ES-I3 (cell line): Measurements from ENCODE around the gene ASTN2.

ENCODE experiments used
- H3K36me3 ChIP-seq: 2 replicates; pipeline ENCODE4 v1.6.1; 2013; ENCODE audit warnings: mild to moderate bottlenecking, low read length, control low read depth, moderate library complexity; ENCODE audit not compliant: insufficient read depth
- H3K4me1 ChIP-seq: 2 replicates; pipeline ENCODE4 v1.6.1; 2013; ENCODE audit warnings: mild to moderate bottlenecking, control low read depth, low read length; ENCODE audit not compliant: insufficient read depth
- H3K9ac ChIP-seq: 2 replicates; pipeline ENCODE4 v1.6.1; 2013; ENCODE audit warnings: low read depth, mild to moderate bottlenecking, low read length, moderate library complexity
- H3K9me3 ChIP-seq: 2 replicates; pipeline ENCODE4 v1.6.1; 2013; ENCODE audit warnings: mild to moderate bottlenecking, low read length, moderate library complexity; ENCODE audit not compliant: control insufficient read depth, insufficient read depth

Gene ASTN2

DNA sequence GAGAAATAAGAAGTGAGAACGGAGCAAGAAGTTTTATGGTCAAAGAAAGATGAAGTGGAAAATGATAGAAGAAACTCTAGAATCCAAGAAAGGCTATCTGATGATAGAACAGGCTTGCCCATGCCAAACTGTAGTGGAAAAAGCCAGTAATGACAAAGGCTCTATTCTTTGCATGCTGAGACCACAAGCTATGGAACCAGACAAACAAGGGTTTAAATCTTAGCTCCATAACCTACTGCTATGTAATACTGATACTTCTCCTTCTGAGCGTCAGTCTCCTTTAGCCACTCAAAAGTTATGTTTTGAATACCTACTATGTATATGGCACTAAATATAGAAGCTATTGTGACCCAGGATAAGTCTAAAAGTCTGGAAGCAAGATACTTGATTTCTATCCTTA lies 778.9 kb downstream of the ASTN2 start:
- H3K4me1 ChIP-seq, result no peaks in the 10 kb centered on the region
- peaks cover 4% of the 10 kb centered on the region; the same call in 1 of the 2 replicates for H3K9me3 ChIP-seq
- no peak overlapping the region for H3K9ac ChIP-seq
- no peaks in the 10 kb centered on the region for H3K36me3 ChIP-seq

DNA sequence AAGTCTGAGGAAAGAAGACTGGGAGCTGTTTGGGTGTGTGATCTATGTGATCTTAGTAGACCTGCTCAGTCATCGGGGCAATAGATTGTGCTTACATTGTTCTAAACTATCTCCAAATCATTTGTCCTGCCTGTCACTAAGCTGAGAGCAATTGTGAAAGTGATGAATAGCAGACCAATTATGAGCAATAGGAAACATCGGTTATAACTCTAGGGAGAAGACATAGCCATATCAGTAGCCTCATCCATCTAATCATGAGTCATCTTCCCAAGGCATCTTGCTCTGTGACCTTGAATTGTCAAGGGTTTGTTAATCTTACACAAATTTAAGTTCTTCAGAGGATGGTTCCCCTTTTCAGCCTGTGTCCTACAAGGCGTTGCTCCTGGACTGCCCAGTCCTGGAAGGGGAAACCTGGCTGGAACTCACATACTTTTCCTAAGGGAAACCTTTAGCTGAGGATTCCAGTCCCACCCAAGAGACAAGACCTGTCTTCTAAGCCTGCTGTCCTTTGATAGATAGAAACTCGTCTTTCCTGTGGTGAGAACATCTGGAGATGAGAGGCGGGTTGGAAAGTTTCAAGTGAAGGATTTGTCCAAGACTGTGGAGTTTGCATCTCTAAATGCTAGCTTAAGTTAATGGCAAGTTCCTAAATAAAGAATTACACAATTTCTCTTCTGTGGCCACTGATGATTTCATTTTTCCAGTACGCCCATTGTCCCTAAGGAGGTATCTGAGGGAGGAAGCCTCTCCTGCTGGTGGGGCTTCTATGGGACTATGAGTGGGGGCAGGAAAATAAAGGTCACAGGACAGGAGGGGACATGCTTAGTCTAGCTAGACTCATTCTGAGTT lies 781.6 kb downstream of the ASTN2 start:
- H3K9me3 ChIP-seq, result peaks cover 4% of the 10 kb centered on the region; the same call in 1 of the 2 replicates
- no peaks in the 10 kb centered on the region for H3K36me3 ChIP-seq
- H3K9ac ChIP-seq, result no peak overlapping the region
- H3K4me1 ChIP-seq, result 0 out of 2 replicates have a peak, but pooled peaks cover 3% of the 10 kb centered on the region

DNA sequence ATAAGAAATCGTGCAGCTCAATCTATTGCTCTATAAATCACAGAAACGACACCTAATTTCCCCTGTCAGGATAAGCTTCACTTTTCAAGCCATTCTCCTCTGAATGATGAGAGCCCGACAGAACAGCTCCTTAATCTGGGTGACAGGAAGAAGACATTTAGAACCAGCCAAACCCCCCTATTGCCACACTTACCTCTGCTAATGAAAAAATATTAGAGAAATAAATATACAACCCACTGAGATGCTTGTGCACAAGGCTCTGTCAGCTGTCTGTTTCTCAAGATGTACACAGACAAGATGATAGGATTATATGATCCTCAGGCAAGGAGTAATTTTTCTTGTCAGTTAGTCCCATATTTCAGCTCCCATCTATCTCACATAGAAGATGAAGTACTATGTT lies 785.2 kb downstream of the ASTN2 start:
- Histone ChIP-seq H3K4me1 (peaks cover 12% of the 10 kb centered on the region), H3K9me3 (no peaks in the 10 kb centered on the region), H3K36me3 (no peaks in the 10 kb centered on the region; the same call in 1 of the 2 replicates), H3K9ac (no peak overlapping the region)

DNA sequence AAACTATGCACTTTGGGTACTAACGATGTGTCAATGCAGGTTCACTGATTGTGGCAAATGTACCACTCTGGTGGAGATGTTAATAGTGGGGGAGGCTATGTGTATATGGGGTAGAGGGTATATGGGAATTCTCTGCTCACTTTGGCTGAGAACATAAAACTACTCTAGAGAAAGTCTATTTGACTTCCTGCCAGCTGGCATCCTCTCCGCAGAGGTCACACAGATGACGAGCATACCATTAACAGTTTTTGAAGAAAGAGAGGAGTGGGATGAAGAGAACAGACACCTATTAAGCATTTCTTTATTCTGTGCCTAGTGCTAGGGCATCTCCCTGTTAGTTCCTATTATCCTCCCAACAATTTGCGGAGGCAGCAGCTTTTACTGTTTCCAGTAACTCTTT lies 786.1 kb downstream of the ASTN2 start:
- no peaks in the 10 kb centered on the region for H3K9me3 ChIP-seq
- peaks cover 18% of the 10 kb centered on the region for H3K4me1 ChIP-seq
- H3K9ac ChIP-seq, result no peak overlapping the region
- H3K36me3 ChIP-seq, result no peaks in the 10 kb centered on the region; the same call in 1 of the 2 replicates

DNA sequence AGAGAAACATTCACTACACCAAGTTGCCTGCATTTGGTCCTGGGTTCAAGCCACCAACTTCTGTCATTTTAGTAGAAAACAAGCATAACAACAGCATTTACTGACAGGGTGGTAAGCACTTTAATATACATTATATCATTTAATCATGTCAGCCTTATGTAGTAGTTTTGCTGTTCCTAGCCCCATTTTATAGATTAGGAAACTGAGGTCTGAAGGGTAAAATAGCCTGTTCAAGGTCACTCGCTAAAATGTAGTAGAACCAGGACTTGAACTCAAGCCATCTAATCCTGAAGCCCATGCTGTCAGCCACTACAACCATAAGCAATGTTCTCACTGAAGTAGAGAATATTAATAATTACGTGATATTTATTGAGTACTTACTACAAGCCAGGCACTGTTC lies 787.4 kb downstream of the ASTN2 start:
- H3K9me3 ChIP-seq, result no peaks in the 10 kb centered on the region
- H3K4me1 ChIP-seq, result peaks cover 24% of the 10 kb centered on the region
- H3K36me3 ChIP-seq, result no peaks in the 10 kb centered on the region; the same call in 1 of the 2 replicates
- no peak overlapping the region for H3K9ac ChIP-seq

DNA sequence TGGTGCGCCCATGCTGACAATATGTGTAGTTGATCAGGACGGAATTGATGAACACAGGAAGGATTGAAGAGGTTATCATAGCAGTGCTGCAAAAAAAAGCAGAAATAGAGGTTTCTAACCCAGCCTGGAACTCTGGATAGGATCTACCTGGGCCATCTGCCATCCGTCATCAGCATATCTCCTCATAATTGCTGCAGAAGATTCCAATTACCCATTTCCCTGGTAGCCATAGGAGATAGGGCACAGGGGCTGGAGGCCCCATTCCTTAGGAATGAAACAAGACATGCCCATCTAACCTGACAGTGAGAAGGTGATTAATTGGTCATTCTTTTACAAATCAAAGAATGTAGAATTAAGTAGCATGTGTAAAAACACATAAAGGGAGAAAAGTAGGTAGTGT lies 788.1 kb downstream of the ASTN2 start:
- H3K9ac ChIP-seq, result no peak overlapping the region
- H3K36me3 ChIP-seq, result no peaks in the 10 kb centered on the region; the same call in 1 of the 2 replicates
- H3K9me3 ChIP-seq, result no peaks in the 10 kb centered on the region
- peaks cover 24% of the 10 kb centered on the region for H3K4me1 ChIP-seq

DNA sequence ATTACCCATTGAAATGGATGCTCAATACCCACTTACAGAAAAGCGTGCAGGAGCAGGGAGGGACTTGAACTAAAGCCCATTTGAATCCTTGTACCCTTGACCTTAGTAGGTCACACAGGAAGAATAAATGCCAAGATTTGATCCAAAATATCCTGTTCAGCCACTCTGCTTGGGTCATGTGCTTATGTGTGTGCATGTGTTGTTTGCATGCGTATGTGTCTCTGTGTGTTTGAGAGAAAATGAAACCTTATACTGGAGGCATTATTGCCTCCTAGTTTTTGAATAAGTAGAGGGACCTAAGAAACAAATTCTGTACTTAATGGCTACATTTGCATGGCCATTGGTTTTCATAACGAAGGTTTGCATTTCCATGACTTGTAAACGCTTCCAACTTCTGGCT lies 791.1 kb downstream of the ASTN2 start:
- Histone ChIP-seq H3K36me3 (no peaks in the 10 kb centered on the region; the same call in 1 of the 2 replicates), H3K9ac (no peak overlapping the region), H3K4me1 (peaks cover 24% of the 10 kb centered on the region), H3K9me3 (no peaks in the 10 kb centered on the region)

DNA sequence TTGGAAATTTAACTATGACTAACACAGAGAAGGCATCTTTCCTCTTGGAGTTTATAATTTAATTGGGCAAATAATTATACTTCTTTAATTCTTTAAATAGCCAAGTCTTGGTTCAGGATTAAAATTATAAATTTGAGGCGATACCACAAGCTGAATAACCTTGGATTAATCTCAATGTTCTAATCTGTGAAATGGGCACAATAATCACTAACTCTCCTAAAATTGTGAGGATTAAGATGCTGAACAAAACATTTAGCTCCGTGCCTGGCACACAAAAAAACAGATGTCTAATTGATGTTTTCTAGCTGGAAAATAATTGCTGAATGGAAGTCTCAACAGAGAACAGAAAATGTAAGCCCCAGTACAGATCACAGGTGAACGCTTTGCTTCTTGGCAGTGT lies 797.5 kb downstream of the ASTN2 start:
- no peaks in the 10 kb centered on the region for H3K9me3 ChIP-seq
- H3K36me3 ChIP-seq, result no peaks in the 10 kb centered on the region
- no peak overlapping the region for H3K9ac ChIP-seq

DNA sequence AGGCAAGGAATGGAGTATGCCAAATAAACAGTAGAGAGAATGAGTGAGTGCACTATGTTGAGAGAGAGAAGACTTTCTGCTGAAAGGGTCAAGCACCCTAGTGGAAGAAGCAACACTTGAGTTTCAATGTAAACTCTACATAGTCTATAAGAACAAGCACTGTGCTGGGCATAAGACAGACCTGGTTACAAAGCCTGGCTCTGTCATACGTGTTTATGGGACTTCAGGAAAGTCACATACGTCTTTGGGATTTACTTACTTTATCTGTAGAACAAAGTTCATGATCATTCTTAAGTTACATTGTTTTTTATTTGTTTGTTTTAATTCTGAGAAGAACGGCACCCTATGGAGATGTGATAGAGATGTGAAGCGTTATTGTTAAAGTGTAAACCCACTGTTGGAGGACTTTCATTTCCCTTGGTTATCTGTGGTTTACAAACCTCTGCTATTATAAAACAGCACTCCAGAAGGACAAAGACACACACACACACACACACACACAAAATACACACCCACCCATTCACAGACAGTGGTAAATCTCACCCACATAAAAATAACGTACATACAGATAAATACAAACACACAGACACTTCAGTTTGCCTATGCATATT lies 798.4 kb downstream of the ASTN2 start:
- Histone ChIP-seq H3K9me3 (no peaks in the 10 kb centered on the region), H3K36me3 (no peaks in the 10 kb centered on the region)

More for the DNA sequence above, 797.5 kb downstream of the ASTN2 start:
- no peaks in the 10 kb centered on the region for H3K4me1 ChIP-seq

DNA sequence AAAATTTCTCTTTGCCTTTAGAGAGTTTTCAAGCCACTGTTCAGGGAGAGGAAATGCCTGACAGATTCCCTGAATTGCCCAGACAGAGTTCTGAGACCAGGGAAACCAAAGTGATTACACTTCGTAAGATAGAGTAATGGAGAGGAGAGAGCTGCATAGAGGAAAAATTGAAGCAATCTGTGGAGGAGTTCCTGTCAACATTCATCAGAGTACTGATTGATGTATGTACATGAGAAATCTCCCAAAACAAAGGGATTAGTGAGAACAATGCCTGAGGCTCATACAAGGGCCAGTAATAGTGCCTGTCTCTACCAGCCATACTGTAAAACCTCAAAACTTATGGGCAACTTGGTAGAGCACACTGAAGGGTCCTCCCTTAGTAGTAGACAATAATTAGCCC lies 806.8 kb downstream of the ASTN2 start:
- no peak overlapping the region for H3K9ac ChIP-seq
- no peaks in the 10 kb centered on the region for H3K9me3 ChIP-seq

More for the DNA sequence above, 798.4 kb downstream of the ASTN2 start:
- Histone ChIP-seq H3K9ac (no peak overlapping the region), H3K4me1 (no peaks in the 10 kb centered on the region)

DNA sequence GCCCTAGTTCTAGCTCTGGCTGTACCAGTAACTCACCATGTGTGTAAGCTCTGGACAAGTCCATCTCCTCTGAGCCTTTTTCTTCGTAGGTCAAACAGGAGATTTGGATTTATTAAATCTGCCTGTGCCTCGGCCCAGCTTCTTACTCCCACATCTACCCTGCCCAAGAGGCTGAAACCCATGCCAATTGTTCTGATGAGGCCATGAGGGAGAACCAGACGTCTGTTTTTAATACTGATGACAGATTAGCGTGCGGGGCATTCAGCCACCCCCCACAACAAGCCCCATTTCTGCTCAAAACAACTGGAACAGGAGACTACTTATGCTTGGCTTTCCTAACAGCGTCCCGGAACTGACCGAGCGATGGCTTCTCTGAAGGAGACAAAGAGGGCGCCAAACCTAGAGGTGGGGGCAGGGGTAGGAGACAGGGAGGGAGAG lies 808.9 kb downstream of the ASTN2 start:
- Histone ChIP-seq H3K9me3 (no peaks in the 10 kb centered on the region), H3K4me1 (no peaks in the 10 kb centered on the region), H3K36me3 (no peaks in the 10 kb centered on the region), H3K9ac (no peak overlapping the region)

More for the DNA sequence above, 806.8 kb downstream of the ASTN2 start:
- Histone ChIP-seq H3K4me1 (no peaks in the 10 kb centered on the region), H3K36me3 (no peaks in the 10 kb centered on the region)

DNA sequence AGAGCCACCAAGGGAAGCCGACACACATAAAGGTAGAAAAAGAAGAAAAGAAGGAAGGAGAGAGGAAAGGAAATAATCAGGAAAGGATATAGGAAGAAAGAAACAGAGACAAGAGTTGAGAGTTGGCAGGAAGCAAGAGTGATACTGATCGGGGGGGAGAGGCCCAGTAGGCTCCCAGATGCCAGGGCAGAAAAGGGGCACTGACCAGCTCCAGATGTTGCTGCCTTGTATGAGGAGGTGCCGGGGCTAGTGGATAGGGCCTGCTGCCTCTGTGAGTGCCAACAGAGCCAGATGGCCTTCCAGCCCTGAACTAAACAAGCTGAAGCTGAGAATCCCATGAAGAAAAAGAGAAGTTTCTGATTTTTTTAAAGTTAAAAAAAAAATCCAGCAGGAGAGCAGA lies 809.8 kb downstream of the ASTN2 start:
- no peaks in the 10 kb centered on the region for H3K4me1 ChIP-seq
- H3K9me3 ChIP-seq, result no peaks in the 10 kb centered on the region
- no peak overlapping the region for H3K9ac ChIP-seq
- H3K36me3 ChIP-seq, result no peaks in the 10 kb centered on the region

DNA sequence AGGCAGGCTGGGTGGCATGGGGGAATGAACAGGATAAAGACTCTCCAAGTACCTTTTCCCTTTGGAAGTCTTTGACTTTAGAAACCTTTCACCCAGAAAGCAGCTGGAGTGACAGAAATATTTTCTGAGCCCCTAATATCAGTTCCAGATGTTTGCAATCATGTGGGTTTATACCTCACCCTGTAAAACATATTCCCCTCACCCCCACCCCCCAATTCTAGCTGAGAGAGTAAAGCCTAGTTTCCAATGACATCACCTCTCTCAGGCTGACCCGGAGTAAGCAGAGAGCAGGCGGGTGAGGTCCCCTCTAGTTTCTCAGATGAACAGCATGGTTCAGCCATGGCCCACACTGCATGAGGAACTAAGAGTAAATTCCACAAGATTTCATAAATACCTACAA lies 810.6 kb downstream of the ASTN2 start:
- no peaks in the 10 kb centered on the region for H3K36me3 ChIP-seq
- H3K9me3 ChIP-seq, result no peaks in the 10 kb centered on the region
- H3K9ac ChIP-seq, result no peak overlapping the region
- H3K4me1 ChIP-seq, result no peaks in the 10 kb centered on the region

DNA sequence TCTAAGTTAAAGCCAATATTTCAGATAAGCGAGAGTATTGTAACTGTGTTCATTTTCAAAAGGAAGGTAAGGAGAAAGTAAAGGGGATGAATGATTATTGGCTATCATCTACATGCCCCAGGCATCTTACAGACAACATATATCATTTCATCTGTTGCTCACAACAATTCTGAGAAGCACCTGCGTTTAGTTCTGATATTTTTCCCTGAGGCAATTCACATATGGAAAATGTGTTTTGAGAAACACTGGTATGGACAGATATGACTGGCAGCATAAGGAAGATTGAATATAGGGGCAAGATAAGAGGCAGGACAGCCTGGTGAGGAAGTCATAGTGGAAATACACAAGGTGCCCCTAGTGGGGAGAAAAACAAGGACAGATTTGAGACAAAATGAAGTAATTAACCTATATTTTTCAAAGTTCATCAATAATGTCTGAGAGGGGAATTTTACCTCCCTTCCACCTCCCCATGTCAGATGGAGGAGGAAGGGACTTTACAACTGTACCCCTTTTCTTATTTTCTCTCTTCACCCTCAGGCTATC lies 815.4 kb downstream of the ASTN2 start:
- Histone ChIP-seq H3K36me3 (no peaks in the 10 kb centered on the region), H3K9ac (no peak overlapping the region), H3K9me3 (no peaks in the 10 kb centered on the region), H3K4me1 (no peaks in the 10 kb centered on the region)

DNA sequence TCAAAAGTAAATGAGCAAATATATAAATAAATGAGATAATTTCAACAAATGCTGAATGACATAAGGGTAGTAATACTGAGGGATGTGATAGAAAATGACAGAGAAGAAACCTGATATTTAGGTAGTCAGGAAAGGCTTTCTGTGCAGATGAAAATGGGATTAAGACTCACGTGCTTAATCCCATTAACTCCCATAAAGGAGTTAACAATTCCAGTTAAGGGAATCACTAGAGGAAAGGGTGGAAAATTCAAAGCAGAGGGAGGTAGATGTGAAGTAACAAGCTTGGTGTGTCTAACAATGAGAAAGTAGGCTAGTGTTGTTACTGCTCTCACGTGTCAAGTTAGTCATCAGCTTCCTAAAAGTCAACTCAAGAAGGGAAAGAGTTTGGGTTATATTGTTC lies 818.2 kb downstream of the ASTN2 start:
- Histone ChIP-seq H3K9ac (no peak overlapping the region), H3K4me1 (no peaks in the 10 kb centered on the region), H3K9me3 (no peaks in the 10 kb centered on the region), H3K36me3 (no peaks in the 10 kb centered on the region)
